Heart left ventricle (tissue), 13 donors: ENCODE measurements around the gene CDCP2.

ENCODE experiments used
- CTCF ChIP-seq, 12 donors: fragments of 200-600 bp; sonication (generic) in 4 of 12; IDR thresholded peaks; one replicate each; pipeline versions ENCODE4 v1.5.0 to v1.8.0; 2018 to 2022; ENCODE audit warnings: antibody characterized with exemption in 12 of 12, mild to moderate bottlenecking in 5 of 12
- POLR2A ChIP-seq, 2 donors: fragments of 450-650 bp; IDR thresholded peaks; one replicate each; pipeline ENCODE4 v1.6.1; 2017; ENCODE audit warnings: antibody characterized with exemption in 2 of 2, mild to moderate bottlenecking in 2 of 2, moderate library complexity in 2 of 2
- donor health status: ischemic (EF 13 %, LVEDD 7.1; RV severe dilation, severe dysfunction).
- donor health status: DM: no; HTN: yes; CAD: no.
- donor health status: DM: no; HTN: no; CAD: no.
- donor health status: ischemic (EF 25% LVEDD 6.9; RV normal size, moderate dysfunction).
- donor health status: ischemic (EF 25% LVEDD 5.7; RV mildly dilated, moderate dysfunction).
- donor health status: ischemic (EF 35%, LVEDD 5.7; RV mildly dilated, moderate dysfunction).
- donor health status: nonischemic (EF 11% LVEDD 7.7; RV severe dilation, severe dysfunction).
- donor health status: DM: yes; HTN: yes; CAD: no.
- donor health status: PGD.
- donor health status: ischemic (EF 29% LVEDD 5.4; RV normal size, mild dysfunction).
- donor health status: nonischemic (EF 23%, LVEDD 6.1; RV moderate dilation, normal function).

- no peak for TF ChIP-seq POLR2A (IDR thresholded peaks at IDR 0.05)
- TF ChIP-seq CTCF (IDR thresholded peaks at IDR 0.05), result no peak
Measured at GRCh38 chr1:54156201-54156600, 3.4 kb upstream of the CDCP2 start.
